ENCODE measurements around the gene SLC6A9. TPM values are rescaled to one million over a fixed set of nuclear protein-coding genes. Genes with fewer than 3 reads are reported as not detected.

SLC6A9 gene
- total RNA-seq, 1 donor from 2014 or later: 3.6 TPM

- no peak for DNase-seq
Measured at GRCh38 chr1:44029260-44029910, 1.9 kb downstream of the SLC6A9 start.

- no peak for DNase-seq
Measured at GRCh38 chr1:44027320-44027719, 3.9 kb downstream of the SLC6A9 start.

DNA sequence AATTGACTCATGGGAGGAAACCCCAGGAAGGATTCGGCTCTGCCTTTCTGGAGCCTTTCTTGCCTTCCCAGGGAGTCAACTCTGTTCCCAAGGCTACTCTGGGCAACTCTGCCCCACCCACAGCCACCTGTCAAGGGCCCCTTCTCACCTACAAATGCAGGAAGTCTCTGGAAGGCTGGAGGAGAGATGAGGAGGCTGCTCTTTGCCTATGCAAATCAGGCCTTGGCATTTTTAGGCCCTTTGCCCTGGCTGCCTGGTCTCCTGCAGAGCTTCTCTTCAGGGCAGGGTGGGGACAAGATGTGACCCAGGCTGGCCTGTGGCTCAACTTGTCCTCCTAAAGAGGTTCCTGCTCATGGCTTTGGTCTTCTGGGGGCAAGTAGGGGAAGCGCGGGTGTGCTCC lies 5.4 kb downstream of the SLC6A9 start:
- DNase-seq: no peak

GRCh38 chr1:44024903-44025525 lies 6.2 kb downstream of the SLC6A9 start:
- DNase-seq: no peak

- DNase-seq: no peak
Measured at GRCh38 chr1:44024031-44024902, 7.0 kb downstream of the SLC6A9 start.

DNA sequence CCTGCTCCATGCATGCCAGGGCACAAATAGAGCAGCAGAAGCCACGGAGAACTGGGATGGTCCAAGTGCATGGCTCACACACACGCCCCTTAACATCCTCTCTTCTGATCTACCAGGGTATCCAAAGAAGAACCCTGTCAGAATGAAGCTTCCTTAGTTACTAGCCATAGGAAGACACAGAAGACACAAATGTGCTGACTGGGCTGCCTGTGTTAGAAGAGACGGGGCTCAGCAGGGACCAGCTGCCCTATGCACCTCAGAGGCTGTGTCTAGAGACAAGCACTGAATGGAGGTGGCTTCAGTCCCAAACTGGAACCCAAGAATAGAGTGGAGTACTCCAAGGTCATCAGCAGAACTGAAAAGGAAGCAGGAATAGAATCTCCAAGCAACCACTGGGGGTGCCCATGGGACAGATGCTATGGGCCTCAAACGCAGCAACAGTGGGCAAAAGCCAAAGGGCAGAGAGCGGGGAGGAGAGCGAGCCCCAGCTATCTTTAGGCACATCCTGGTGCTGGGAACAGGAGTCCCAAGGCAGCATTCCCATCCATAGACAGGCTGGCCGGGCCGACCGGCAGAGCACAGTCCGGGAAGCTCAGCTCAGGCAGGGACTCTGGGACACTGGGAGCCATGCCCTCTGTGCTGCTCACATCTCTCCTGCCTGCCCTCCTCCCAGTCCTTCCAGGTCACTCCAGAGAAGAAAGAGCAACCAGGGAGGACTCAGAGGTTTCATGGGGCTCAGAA lies 9.5 kb downstream of the SLC6A9 start:
- no peak for DNase-seq

- no peak for DNase-seq
Measured at GRCh38 chr1:44021156-44021555, 10.1 kb downstream of the SLC6A9 start.

DNA sequence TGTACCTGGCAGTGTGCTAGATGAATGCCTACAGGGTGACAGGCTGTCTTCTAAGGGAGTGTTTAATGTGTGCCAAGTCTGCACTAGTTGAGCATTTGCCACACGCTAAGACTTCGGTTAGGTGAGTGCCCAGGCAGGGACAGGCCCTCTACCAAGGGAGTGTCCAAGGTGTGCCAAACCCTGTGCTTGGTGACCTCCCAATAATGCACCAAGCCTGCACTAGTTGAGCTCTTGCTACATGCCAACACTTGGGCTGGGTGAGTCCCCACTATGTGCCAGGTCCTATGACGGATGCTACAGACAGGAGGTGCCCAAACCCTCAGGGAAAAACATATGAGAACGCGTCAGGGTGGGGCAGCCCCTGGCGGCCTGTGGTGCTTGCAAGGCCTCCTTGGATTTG lies 10.8 kb downstream of the SLC6A9 start:
- no peak for DNase-seq

DNA sequence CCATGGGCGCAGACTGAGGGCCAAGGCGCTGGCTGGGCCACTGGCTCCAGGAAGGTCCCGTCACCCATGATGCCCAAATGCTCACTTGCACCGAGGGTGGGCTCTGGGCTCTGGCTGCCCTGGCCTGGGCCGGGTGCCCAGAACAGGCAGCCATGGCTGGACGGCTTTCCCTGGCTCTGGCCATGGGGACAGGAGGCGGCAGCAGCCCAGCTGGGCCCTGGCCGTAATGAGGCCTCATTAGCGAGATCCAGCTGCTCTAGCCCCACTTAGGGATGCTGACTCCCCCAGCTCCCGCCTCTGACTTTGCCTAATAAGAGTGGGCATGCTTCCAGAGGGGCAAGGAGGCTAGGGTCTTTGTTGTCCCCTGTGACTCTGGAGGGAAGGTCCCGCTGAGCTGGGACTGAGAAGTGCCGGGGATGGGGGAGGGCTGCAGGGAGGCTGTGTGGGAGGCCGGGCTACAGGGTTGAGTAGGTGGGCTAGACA lies 11.8 kb downstream of the SLC6A9 start:
- no peak for DNase-seq

DNA sequence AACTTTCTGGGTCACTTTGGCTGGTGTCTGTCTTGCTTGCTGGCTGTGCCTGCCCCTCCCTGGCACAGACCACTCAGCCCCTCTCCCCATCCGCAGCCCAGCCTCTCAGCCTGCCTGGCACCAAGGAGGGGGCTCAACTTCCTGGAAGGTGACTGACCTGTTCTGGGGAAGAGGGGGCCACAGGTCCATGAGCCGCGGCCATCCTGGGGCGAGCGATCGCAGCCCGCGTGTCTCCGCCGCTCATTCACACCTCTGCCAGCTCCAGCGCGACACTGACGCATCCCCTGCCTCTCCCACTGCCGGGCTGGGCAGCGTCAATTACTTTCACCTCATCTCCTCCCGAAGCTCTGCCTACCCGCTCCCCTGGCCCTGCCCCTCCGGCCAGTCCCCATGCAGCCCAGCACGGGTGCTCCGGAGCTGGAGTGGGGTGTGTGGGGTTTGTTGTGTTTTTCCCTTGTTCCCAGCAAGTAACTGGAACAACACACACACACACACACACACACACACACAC lies 14.3 kb downstream of the SLC6A9 start:
- no peak for DNase-seq

DNA sequence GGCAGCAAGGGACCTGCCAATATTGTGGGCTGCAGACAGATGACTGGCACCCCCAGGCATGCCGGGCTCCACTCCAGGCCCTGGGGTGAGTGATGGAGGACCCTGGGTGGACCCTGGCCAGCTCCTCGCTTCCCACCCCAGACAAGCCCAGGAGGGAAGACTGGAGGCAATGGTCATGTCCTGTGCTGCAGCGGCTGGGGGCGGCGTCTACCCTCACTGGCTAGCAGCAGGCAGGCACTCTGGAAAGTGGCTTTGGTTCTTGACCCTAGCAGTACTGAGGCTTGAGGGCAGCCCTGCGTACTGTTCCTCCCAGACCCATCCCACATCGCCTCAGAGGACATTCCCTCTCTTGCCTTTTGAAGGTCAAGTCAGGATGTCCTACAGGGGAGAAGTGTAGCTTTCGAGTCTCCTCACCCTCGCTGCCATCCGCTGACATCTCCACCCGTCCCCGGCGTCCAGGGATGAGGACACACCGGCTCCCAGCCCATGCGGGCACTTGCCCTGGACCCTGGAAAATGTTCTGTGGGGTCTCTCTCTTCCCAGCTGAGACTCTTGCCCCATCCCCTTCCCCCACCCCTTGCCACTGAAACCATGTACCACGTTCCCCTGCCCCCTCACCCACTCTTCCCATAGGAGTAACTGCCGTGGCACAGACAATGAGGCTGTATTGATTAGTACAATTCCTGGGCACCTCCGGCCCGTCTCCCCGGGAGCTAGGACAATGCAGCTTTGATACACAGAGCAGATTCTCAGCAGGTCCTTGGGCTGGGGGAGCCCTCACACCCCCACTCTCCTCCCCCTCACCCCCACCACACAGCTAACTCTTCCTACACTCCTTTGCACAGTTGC lies 15.0 kb downstream of the SLC6A9 start:
- no peak for DNase-seq

GRCh38 chr1:44015206-44015605 lies 16.1 kb downstream of the SLC6A9 start:
- DNase-seq: no peak

DNA sequence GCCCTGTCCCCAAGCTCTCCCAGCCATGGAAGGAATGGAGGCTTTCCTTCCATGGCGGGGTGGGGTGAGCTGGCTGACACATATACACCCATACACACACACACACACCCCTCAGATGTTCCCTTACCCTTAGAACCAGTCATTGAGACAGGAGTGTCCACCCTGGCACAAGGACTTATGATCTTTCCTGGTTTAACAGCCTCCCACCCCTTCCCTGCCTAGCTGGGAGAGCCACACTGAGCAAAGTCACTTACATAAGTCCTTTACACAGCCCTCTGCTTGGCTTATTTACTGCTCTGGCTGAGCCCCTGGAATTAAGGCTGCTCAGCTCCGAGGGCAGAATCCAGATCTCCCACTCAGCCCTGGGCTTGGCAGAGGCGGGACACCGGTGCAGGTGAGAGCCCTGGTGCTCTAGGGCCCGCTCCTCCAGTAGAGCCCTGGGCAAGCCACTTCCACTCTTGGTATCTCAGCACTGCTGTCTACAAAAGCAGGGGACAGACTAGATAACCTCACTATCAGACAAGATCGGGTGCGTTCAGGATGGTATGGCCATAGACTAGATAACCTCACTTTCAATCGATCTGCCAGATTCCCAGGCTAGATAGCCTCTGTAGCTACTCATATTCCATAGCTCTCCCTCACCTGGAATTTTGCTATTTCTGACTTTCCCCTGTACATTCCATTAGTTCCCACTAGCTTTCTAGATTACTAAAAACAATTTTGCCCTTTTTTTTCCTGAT lies 16.7 kb downstream of the SLC6A9 start:
- no peak for DNase-seq

DNA sequence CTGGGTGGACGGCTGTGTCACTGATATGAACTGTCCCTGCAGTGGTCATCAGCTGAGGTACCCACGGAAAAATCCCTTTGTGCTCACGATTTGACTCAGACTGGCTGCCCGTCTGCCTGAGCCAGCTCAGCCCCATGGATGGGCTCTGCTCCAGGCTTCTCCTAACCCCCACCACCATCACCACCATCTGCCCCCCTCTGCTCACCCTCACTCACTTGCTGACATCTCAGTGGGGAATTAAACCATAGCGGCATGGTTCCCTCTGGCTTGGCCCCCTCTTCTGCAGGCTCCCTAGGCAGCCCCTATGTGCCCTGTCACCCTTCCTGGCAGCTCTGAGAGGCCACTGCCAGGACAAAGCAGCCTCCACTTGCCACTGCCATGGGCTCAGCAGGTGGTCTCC lies 17.3 kb downstream of the SLC6A9 start:
- no peak for DNase-seq

DNA sequence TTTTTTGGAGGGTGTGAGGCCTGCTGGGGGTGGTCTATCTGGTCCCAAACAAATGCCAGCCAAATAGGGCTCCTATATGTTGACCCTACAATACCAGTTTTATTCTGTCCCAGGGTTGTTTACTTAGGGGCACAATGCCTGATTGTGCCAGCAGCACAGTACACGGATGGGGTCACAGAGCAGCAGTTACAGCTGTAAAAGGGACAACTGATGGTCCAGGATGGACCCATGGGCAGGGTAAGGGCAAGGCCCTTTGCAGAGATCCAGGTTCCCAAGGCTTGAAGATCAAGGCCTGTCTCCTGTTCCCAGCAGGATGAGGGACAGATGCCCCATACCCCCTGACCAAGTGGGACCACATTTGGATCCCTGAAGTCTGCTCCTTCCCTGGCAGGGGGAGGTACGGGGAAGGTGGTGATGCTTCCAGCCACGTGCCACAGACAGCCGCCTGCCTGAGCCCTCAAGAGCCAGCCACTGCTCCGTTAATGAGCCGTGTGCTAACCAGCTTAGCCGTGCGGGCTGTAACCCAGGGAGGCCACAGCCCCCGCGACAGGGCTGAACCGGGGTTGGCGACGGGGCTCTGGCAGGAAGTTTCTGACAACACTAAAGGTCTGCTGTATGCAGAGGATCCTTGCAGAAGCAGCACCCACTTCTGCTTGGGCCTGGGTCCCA lies 18.2 kb downstream of the SLC6A9 start:
- no peak for DNase-seq

DNA sequence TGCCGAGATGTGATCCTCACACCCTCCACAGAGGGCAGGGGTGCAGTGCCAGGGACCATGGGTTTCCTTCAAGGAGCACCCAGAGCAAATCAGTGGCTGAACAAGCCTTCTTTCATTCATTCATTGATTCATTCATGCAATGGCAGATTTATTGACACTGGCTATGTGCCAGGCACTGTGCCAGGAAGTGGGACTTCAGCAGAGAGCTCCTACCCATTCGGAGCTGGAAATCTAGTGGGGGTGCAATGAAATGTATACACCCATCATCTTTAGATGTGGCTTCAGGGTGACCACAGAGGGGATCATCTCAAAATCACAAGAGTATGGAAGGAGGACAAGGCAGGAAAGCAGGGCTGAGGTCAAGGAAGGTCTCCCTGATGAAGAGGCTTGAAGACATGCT lies 18.9 kb downstream of the SLC6A9 start:
- no peak for DNase-seq

GRCh38 chr1:44010935-44011471 lies 20.3 kb downstream of the SLC6A9 start:
- DNase-seq: no peak

- no peak for DNase-seq
Measured at GRCh38 chr1:44008259-44008658, 23.0 kb downstream of the SLC6A9 start.

- DNase-seq: no peak
Measured at GRCh38 chr1:44002606-44003157, 28.6 kb downstream of the SLC6A9 start.
